ENCODE measurements around the gene EPN2.

EPN2 gene

GRCh38 chr17:19296786-19297778, 59.9 kb downstream of the EPN2 start:
- no peak overlapping the region for H3K27ac ChIP-seq

GRCh38 chr17:19298569-19299213, 61.5 kb downstream of the EPN2 start:
- DNase-seq (ENCODE audit: low spot score) = no peak
- no peak overlapping the region for H3K27ac ChIP-seq
- TF ChIP-seq, protein P1, sequence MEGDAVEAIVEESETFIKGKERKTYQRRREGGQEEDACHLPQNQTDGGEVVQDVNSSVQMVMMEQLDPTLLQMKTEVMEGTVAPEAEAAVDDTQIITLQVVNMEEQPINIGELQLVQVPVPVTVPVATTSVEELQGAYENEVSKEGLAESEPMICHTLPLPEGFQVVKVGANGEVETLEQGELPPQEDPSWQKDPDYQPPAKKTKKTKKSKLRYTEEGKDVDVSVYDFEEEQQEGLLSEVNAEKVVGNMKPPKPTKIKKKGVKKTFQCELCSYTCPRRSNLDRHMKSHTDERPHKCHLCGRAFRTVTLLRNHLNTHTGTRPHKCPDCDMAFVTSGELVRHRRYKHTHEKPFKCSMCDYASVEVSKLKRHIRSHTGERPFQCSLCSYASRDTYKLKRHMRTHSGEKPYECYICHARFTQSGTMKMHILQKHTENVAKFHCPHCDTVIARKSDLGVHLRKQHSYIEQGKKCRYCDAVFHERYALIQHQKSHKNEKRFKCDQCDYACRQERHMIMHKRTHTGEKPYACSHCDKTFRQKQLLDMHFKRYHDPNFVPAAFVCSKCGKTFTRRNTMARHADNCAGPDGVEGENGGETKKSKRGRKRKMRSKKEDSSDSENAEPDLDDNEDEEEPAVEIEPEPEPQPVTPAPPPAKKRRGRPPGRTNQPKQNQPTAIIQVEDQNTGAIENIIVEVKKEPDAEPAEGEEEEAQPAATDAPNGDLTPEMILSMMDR (IDR thresholded peaks at IDR 0.05) = no peak
- no peak overlapping the region for H3K4me3 ChIP-seq

More at GRCh38 chr17:19296786-19297778, 59.9 kb downstream of the EPN2 start:
- TF ChIP-seq, protein P1 (IDR thresholded peaks at IDR 0.05) = no peak
- H3K4me3 ChIP-seq = no peak overlapping the region
- DNase-seq (ENCODE audit: low spot score) = no peak

GRCh38 chr17:19299214-19299747, 62.1 kb downstream of the EPN2 start:
- TF ChIP-seq, protein P1 (IDR thresholded peaks at IDR 0.05) = no peak
- DNase-seq (ENCODE audit: low spot score) = no peak
- Histone ChIP-seq H3K4me3 (no peak overlapping the region), H3K27ac (no peak overlapping the region)

GRCh38 chr17:19299866-19300265, 62.7 kb downstream of the EPN2 start:
- TF ChIP-seq, protein P1 (IDR thresholded peaks at IDR 0.05) = no peak
- no peak for DNase-seq (ENCODE audit: low spot score)
- H3K27ac ChIP-seq = no peak overlapping the region
- no peak overlapping the region for H3K4me3 ChIP-seq

GRCh38 chr17:19301274-19301951, 64.2 kb downstream of the EPN2 start:
- Histone ChIP-seq H3K27ac (no peak overlapping the region), H3K4me3 (no peak overlapping the region)
- TF ChIP-seq, protein P1 (IDR thresholded peaks at IDR 0.05) = no peak
- no peak for DNase-seq (ENCODE audit: low spot score)

DNA sequence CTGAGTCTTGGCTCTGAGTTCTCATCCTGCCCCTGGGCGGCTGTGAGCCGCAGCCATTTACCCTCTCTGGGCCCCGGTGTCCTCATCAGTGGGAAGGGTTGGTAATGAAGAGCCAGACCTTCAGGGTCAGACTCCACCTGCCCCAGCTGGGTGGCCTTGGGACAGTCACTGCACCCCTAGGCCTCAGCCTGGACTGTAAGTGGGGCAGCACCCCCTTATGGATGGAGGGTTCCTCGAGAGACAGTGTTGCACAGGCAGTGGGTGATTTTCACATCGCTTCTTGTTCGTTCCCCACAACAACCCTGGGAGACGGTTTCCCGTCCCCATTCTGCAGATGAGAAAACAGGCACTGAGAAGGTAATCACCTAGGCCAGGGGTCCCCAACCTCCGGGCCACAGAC, 64.8 kb downstream of the EPN2 start:
- no peak overlapping the region for H3K27ac ChIP-seq
- DNase-seq (ENCODE audit: low spot score) = no peak
- no peak overlapping the region for H3K4me3 ChIP-seq
- TF ChIP-seq, protein P1 (IDR thresholded peaks at IDR 0.05) = no peak
